HG03460 (cell line): Measurements from ENCODE around the gene OR8B12.
"Not testable (repeated sequence)": the region's sequence is repeated elsewhere in the genome, so short reads cannot be mapped to it uniquely, and the experiment has no call there.

Experiments used
- ATAC-seq: cut with Tn5 transposase; IDR thresholded peaks from one replicate; pipeline ENCODE4 v1.9.1; 2021; ENCODE audit not compliant: unreplicated experiment

OR8B12 gene

DNA sequence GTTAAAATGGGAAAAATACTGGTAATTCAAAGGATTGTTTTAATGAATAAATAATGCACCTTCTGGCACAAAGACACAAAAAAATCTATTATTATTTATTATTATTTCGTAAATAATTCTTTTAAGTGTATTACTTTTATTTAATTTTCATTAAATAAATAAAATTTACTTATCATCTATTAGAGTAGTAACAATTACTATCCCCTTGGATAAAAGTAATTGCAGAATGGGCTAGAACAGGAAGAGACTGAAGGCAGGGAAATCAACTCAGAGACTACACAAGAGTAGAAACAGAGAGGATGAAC is 23.0 kb downstream of the OR8B12 start:
- no peak for ATAC-seq

DNA sequence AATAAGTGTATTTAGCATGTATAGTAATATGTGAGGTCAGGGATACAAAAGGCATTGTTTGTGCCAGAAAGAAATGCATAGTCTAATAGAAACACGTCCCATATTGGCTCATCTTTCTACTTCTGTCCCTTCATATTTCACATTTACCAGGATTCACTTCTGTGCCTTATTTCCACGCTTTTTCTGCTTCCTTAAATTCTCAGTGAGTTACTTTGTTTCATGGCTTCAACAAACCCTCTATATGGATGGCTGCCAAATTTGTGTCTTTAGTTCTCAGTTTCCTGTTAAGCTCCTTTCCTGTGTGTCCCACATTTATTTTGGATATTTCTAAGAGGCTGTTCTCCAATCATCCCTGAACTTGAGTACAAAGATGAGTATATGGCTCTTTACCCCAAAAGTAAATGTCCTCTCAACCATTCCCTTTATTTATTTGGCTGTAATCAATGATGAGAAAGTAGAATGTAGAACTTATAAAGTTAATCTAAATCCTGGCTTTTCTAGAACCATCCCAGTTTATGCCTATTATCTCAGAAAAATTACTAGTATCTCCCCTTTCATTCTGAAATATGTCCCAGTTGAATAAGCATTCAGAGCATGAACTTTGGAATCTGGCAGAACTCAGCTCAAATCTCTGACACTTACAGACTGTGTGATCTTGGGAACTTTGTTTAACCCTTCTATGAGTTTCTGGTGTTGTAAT is 23.5 kb downstream of the OR8B12 start:
- no peak for ATAC-seq

DNA sequence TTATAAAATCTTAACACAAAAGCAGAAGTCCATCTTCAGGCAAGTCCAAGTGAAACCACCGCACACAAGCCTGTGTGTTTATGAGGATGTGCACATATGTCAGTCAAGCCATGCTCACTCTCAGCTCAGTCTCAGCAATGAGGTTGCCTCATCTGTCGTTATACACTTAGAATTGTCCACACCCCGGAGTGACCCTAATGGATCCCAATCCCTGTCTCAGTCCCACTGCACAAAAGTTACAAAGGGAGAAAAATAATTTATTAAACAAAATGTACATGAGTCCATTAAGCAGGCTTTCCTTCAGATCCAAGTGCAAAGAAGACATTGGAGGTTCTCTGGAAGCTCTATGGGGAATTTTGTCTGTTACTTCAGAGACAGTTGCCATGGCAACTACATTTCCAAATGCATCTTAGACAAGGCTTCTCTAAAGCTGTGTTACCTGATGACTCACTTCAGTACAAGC is 24.4 kb downstream of the OR8B12 start:
- no peak for ATAC-seq

DNA sequence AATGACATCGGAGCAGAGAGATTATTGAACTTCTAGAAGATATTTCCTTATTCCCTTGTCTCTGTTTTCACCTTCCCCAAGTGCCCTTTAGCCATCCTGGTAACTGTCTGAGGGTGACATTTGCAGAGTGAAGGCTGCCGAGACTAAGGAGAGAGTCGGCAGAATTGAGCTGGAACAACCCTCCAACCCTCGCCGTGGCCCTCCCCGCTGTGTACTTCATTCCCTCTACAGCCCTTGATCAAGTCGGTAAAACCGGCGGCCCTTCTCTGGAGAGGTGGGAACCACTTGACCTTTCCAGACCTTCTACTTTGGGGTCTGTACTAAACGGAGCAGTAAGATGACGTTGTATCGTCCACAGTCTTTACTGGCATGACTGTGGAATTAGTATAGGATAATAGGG is 26.1 kb downstream of the OR8B12 start:
- ATAC-seq, result no peak

DNA sequence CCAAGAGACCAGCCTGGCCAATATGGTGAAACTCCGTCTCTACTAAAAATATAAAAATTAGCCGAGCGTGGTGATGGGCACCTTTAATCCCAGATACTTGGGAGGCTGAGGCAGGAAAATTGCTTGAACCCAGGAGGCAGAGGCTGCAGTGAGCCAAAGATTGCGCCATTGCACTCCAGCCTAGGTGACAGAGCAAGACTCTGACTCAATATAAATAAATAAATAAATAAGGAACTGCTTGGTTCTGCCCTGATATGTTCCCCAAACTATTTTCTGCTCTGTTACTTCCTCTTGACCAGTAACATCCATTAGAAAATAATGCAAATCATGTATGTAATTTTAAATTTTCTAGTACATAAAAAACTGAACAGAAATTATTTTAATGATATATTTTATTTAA is 28.8 kb downstream of the OR8B12 start:
- not testable (repeated sequence) for ATAC-seq

DNA sequence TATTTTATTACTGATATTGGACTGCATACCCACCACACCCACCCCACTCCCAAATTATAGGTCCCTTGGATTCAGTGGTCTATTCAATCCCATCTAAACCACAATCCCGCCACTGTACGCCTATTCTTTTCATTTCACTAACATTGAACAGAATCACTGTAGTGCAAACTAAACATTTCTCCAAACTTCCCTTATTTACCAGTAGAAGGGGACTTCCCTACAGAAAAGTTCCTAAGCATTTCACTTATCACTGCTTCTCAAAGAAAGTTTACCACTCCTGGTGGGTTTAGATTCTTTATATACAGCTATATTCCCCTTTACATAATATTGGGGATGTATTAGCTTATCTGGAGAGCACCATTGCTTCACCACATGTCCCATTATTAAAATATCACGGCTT is 29.3 kb downstream of the OR8B12 start:
- no peak for ATAC-seq

DNA sequence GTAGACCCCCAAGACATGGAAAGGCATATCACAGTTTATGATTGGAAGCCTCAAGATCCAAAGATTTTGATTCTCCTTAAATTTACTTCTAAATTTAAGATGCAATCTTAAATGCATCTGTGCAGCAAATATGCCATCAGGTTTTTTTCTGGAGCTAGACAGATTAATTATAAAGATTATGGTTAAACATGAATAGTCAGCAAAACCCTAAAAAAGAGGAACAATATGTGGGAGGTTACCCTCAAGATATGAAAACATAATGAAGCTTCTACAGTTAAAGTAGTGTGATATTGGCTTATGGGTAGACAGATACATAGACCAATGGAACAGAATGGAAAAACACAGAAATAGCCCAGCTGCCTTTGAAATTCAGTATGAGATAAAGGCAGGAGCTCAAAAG is 31.7 kb downstream of the OR8B12 start:
- ATAC-seq, result no peak

DNA sequence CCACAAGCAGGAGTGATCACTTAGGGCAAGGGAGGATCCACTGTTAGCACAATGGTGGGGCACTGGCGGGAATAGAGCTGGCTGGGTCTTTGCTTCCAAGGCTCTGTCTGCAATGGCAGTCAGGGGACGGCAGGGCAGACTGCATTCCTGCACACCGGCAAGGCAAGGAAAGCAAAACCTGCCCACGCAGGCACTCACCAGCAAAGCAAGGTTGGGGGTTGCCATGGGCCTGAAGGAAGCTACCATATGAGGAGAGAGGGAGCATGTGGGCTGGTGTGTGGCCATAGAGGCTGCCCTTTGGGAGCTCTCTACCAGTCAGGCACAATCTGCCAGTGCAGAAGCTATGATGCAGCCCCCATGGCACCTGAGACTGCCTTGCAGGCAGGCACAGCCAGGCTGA is 33.2 kb downstream of the OR8B12 start:
- ATAC-seq, result no peak

DNA sequence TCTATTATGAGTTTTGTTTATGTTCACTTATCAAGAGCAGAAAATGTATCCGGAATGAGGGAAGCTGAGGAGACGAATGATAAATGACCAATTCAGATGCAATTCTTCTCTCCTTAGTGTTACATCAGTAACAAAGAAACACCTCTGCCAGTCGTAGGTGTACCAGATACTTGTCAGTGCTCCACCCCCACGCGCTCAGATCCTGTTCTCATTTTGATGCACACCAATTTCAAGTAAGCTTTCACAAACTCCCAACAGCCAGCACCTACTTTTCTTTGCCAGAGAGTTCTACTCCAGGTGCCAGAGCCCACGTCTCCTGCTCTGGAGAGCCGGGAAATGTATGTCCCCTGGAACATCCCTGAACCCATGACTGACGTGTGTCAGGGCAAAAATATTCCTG is 43.7 kb downstream of the OR8B12 start:
- ATAC-seq, result no peak

DNA sequence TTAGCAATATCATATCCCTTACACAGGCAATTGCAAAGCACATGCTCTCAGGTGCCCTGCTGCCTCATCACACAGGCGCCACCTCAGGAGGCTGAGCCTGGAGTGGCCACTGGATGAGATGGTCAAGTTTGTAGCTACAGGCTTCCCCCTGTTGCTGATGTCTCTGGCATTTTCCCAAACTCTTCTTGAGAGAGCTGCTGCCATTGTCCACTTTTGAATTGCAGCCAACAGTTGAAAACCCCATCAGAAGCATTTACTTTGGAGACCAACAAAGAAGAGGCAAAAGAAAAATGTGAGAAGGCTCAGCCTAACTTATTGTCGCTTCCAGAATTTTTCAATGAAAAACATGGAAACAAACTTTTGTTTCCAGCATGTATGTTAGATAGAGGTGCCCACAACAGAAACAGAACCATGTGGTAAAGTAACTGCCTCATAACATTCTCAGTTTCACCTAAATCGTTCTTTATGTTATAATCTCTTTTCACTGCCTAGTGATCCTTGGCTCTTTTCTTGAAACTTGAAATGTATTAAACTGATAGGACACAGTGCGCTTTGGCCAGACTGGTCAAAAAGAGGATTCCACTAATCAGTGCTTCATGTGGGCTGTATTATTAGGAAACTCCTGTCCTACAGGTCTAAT is 50.3 kb downstream of the OR8B12 start:
- no peak for ATAC-seq
